HG03378 (cell line): ENCODE results near the gene ANKS1B.
"Not testable (repeated sequence)": the region's sequence is repeated elsewhere in the genome, so short reads cannot be mapped to it uniquely, and the experiment has no call there.

Source experiments
- ATAC-seq: cut with Tn5 transposase; IDR thresholded peaks from one replicate; pipeline ENCODE4 v1.9.1; 2021; ENCODE audit warnings: mild to moderate bottlenecking, moderate library complexity; ENCODE audit not compliant: unreplicated experiment

Gene ANKS1B

GRCh38 chr12:99879439-99879838 lies 105.3 kb downstream of the ANKS1B start:
- ATAC-seq, result no peak

GRCh38 chr12:99875081-99875480 lies 109.7 kb downstream of the ANKS1B start:
- no peak for ATAC-seq

GRCh38 chr12:99870085-99870484 lies 114.7 kb downstream of the ANKS1B start:
- no peak for ATAC-seq

- no peak for ATAC-seq
Measured at GRCh38 chr12:99861731-99862130, 123.0 kb downstream of the ANKS1B start.

GRCh38 chr12:99859126-99859525 lies 125.6 kb downstream of the ANKS1B start:
- ATAC-seq, result no peak

GRCh38 chr12:99852666-99853065 lies 132.1 kb downstream of the ANKS1B start:
- ATAC-seq, result no peak

- ATAC-seq, result no peak
Measured at GRCh38 chr12:99847936-99848335, 136.8 kb downstream of the ANKS1B start.

- ATAC-seq, result no peak
Measured at GRCh38 chr12:99834710-99835109, 150.0 kb downstream of the ANKS1B start.

- no peak for ATAC-seq
Measured at GRCh38 chr12:99833397-99833796, 151.3 kb downstream of the ANKS1B start.

- no peak for ATAC-seq
Measured at GRCh38 chr12:99824900-99825542, 159.7 kb downstream of the ANKS1B start.

GRCh38 chr12:99822273-99822672 lies 162.5 kb downstream of the ANKS1B start:
- no peak for ATAC-seq

GRCh38 chr12:99810718-99811593 lies 173.8 kb downstream of the ANKS1B start:
- ATAC-seq, result no peak

- ATAC-seq, result no peak
Measured at GRCh38 chr12:99809909-99810308, 174.8 kb downstream of the ANKS1B start.

GRCh38 chr12:99806304-99806703 lies 178.4 kb downstream of the ANKS1B start:
- ATAC-seq, result no peak

- ATAC-seq, result no peak
Measured at GRCh38 chr12:99804715-99805114, 180.0 kb downstream of the ANKS1B start.

- no peak for ATAC-seq
Measured at GRCh38 chr12:99800605-99801004, 184.1 kb downstream of the ANKS1B start.

- ATAC-seq, result not testable (repeated sequence)
Measured at GRCh38 chr12:99797931-99798330, 186.8 kb downstream of the ANKS1B start.

- no peak for ATAC-seq
Measured at GRCh38 chr12:99783421-99783820, 201.3 kb downstream of the ANKS1B start.

- no peak for ATAC-seq
Measured at GRCh38 chr12:99772274-99772673, 212.5 kb downstream of the ANKS1B start.

- no peak for ATAC-seq
Measured at GRCh38 chr12:99771659-99772058, 213.1 kb downstream of the ANKS1B start.

- no peak for ATAC-seq
Measured at GRCh38 chr12:99769396-99769980, 215.2 kb downstream of the ANKS1B start.

GRCh38 chr12:99768758-99769157 lies 216.0 kb downstream of the ANKS1B start:
- no peak for ATAC-seq
